WTC11 (cell line): Measurements from ENCODE around the gene FAM185A.
"Not testable (repeated sequence)": the region's sequence is repeated elsewhere in the genome, so short reads cannot be mapped to it uniquely, and the experiment has no call there.

Experiments
- CREB1 ChIP-seq: sonication (generic); formaldehyde crosslinking; IDR thresholded peaks from 2 replicates; pipeline ENCODE4 v1.8.0; 2023; ENCODE audit warnings: mild to moderate bottlenecking, missing genetic modification reagents
- CTCF ChIP-seq: fragments of 200-600 bp; IDR thresholded peaks from 2 replicates; pipeline ENCODE4 v1.8.0; 2022; ENCODE audit warnings: antibody characterized with exemption
- ETV6 ChIP-seq: sonication (generic); formaldehyde crosslinking; IDR thresholded peaks from 2 replicates; pipeline ENCODE4 v1.8.1; 2022; ENCODE audit warnings: mild to moderate bottlenecking, missing genetic modification reagents
- FOXP4 ChIP-seq: sonication (generic); formaldehyde crosslinking; IDR thresholded peaks from 2 replicates; pipeline ENCODE4 v1.8.0; 2022; ENCODE audit warnings: mild to moderate bottlenecking, missing genetic modification reagents
- NFE2L1 ChIP-seq: sonication (generic); formaldehyde crosslinking; IDR thresholded peaks from 2 replicates; pipeline ENCODE4 v1.8.1; 2023; ENCODE audit warnings: missing genetic modification reagents
- NR2C2 ChIP-seq: sonication (generic); formaldehyde crosslinking; IDR thresholded peaks from 2 replicates; pipeline ENCODE4 v1.8.0; 2022; ENCODE audit warnings: mild to moderate bottlenecking, missing genetic modification reagents
- SP1 ChIP-seq: sonication (generic); formaldehyde crosslinking; conservative IDR thresholded peaks from 2 replicates; pipeline ENCODE4 v1.8.1; 2022; ENCODE audit warnings: missing genetic modification reagents
- TEAD1 ChIP-seq: sonication (generic); formaldehyde crosslinking; IDR thresholded peaks from 2 replicates; pipeline ENCODE4 v1.8.0; 2022; ENCODE audit warnings: mild to moderate bottlenecking, missing genetic modification reagents
- ZNF263 ChIP-seq: sonication (generic); formaldehyde crosslinking; IDR thresholded peaks from 2 replicates; pipeline ENCODE4 v1.8.1; 2022; ENCODE audit warnings: low read depth, mild to moderate bottlenecking, moderate library complexity, missing genetic modification reagents
- TF ChIP-seq, protein P1 (sequence below): fragments of 250-450 bp; sonication (Bioruptor Pico); IDR thresholded peaks from 2 replicates; pipeline ENCODE4 v2.1.2; 2022; ENCODE audit warnings: mild to moderate bottlenecking, moderate library complexity

DNA sequence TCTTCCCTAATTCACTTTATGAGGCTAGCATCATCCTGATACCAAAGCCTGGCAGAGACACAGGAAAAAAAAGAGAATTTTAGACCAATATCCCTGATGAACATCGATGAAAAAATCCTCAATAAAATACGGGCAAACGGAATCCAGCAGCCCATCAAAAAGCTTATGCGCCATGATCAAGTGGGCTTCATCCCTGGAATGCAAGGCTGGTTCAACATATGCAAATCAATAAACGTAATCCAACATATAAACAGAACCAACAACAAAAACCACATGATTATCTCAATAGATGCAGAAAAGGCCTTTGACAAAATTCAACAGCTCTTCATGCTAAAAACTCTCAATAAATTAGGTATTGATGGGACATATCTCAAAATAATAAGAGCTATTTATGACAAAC lies 22.6 kb upstream of the FAM185A start:
- TF ChIP-seq CTCF; NFE2L1 (CRISPR knock-in tag); NR2C2 (CRISPR knock-in tag); TEAD1 (CRISPR knock-in tag); ZNF263; FOXP4 (CRISPR knock-in tag); SP1 (CRISPR knock-in tag); ETV6 (CRISPR knock-in tag); CREB1 (CRISPR knock-in tag): not testable (repeated sequence)
- TF ChIP-seq, protein P1, sequence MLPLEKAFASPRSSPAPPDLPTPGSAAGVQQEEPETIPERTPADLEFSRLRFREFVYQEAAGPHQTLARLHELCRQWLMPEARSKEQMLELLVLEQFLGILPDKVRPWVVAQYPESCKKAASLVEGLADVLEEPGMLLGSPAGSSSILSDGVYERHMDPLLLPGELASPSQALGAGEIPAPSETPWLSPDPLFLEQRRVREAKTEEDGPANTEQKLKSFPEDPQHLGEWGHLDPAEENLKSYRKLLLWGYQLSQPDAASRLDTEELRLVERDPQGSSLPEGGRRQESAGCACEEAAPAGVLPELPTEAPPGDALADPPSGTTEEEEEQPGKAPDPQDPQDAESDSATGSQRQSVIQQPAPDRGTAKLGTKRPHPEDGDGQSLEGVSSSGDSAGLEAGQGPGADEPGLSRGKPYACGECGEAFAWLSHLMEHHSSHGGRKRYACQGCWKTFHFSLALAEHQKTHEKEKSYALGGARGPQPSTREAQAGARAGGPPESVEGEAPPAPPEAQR (CRISPR knock-in tag): not testable (repeated sequence)
